GM12878 (cell line): ENCODE measurements around the gene SLC17A6. TPM values are rescaled to one million over a fixed set of nuclear protein-coding genes. Genes with fewer than 3 reads are reported as not detected.

Source experiments
- ATAC-seq: fragments of 200-7000 bp; cut with Tn5 transposase; 3 replicates; pipeline ENCODE4 v1.9.1; 2020; ENCODE audit warnings: mild to moderate bottlenecking, moderate library complexity
- BruUV-seq: library from RNA; stranded (reverse); fragments of 400-500 nt; replicated peaks from 2 replicates; lab custom pipeline; 2021; lab: Mats Ljungman, UMichigan
- CTCF ChIA-PET: fragments of 300-600 bp; sonication (Branson Sonifier 250); formaldehyde crosslinking; extraction: SDS; loops from one replicate; lab custom pipeline; 2021; ENCODE audit warnings: inconsistent platforms; lab: Yijun Ruan, JAX
- POLR2A ChIA-PET: fragments of 350-600 bp; formaldehyde crosslinking; extraction: SDS; loops from one replicate; lab custom pipeline; 2021; ENCODE audit warnings: inconsistent platforms; lab: Charles Lee
- RAD21 ChIA-PET: fragments of 300-600 bp; sonication (Branson Sonifier 250); formaldehyde crosslinking; loops from one replicate; lab custom pipeline; 2023; ENCODE audit warnings: antibody characterized with exemption; ENCODE audit not compliant: unreplicated experiment; lab: Charles Lee
- SMC1A ChIA-PET: fragments of 300-600 bp; sonication (Branson Sonifier 250); formaldehyde crosslinking; loops from one replicate; lab custom pipeline; 2023; ENCODE audit not compliant: unreplicated experiment, uncharacterized antibody; lab: Charles Lee
- DNase-seq: peaks from one replicate; pipeline ENCODE4 v3.0.0-alpha.2; 2011; ENCODE audit warnings: low read depth, low spot score
- FAIRE-seq: peaks from 3 replicates; lab custom pipeline; 2011; peaks lifted over from hg19 to GRCh38; lab: Jason Lieb, UNC
- H2AFZ ChIP-seq: 2 replicates; pipeline ENCODE4 v1.6.0; 2011; ENCODE audit warnings: low read depth, low read length, control low read depth; ENCODE audit not compliant: control insufficient read depth
- H3K27ac ChIP-seq: 2 replicates; pipeline ENCODE4 v1.5.1; 2011; ENCODE audit warnings: control low read depth; ENCODE audit not compliant: control insufficient read depth, insufficient read depth
- H3K27me3 ChIP-seq, 2 experiments: replicated peaks in 1 of 2; 2 replicates each; pipeline versions ENCODE4 v1.6.0 to v1.6.1; 2011; ENCODE audit warnings: low read length in 1 of 2; ENCODE audit not compliant: control insufficient read depth in 2 of 2, insufficient read depth in 2 of 2
- H3K36me3 ChIP-seq, 2 experiments: 2 replicates each; pipeline ENCODE4 v1.5.1; 2011; ENCODE audit warnings: low read length in 1 of 2; ENCODE audit not compliant: control insufficient read depth in 2 of 2, insufficient read depth in 2 of 2
- H3K4me1 ChIP-seq: 2 replicates; pipeline ENCODE4 v1.6.1; 2011; ENCODE audit warnings: mild to moderate bottlenecking, low read length, moderate library complexity, mixed read lengths; ENCODE audit not compliant: control insufficient read depth, insufficient read depth
- H3K4me2 ChIP-seq: 2 replicates; pipeline ENCODE4 v1.6.0; 2011; ENCODE audit warnings: control low read depth; ENCODE audit not compliant: control insufficient read depth, insufficient read depth
- H3K4me3 ChIP-seq: fragments of 200-600 bp; sonication (generic); 2 replicates; pipeline ENCODE4 v1.5.1; 2016
- H3K79me2 ChIP-seq: 2 replicates; pipeline ENCODE4 v1.6.0; 2011; ENCODE audit warnings: low read length; ENCODE audit not compliant: control insufficient read depth, insufficient read depth
- H3K9ac ChIP-seq: 2 replicates; pipeline ENCODE4 v1.8.0; 2011; ENCODE audit warnings: low read length, control low read depth, mixed read lengths; ENCODE audit not compliant: control insufficient read depth, insufficient read depth
- H3K9me3 ChIP-seq: replicated peaks from 3 replicates; pipeline ENCODE4 v1.5.1; 2011; ENCODE audit warnings: mild to moderate bottlenecking, low read length; ENCODE audit not compliant: control insufficient read depth, insufficient read depth
- H4K20me1 ChIP-seq: 2 replicates; pipeline ENCODE4 v1.6.0; 2011; ENCODE audit not compliant: control insufficient read depth, insufficient read depth
- ATF3 ChIP-seq: IDR thresholded peaks from 2 replicates; pipeline ENCODE4 v1.6.1; 2011; ENCODE audit warnings: low read depth, mild to moderate bottlenecking, low read length, moderate library complexity, borderline replicate concordance; ENCODE audit errors: extremely low read depth
- BCL3 ChIP-seq: IDR thresholded peaks from 2 replicates; pipeline ENCODE4 v1.6.1; 2011; ENCODE audit warnings: borderline replicate concordance, low read depth, mild to moderate bottlenecking, moderate library complexity, low read length; ENCODE audit not compliant: insufficient read depth, poor library complexity, severe bottlenecking
- EGR1 ChIP-seq, 2 experiments: IDR thresholded peaks; 1 replicate in 1 of 2; 2 replicates in 1 of 2; pipeline ENCODE4 v1.6.1; 2011 to 2012; ENCODE audit warnings: low read depth in 2 of 2, low read length in 2 of 2, borderline replicate concordance in 1 of 2, mild to moderate bottlenecking in 1 of 2, moderate library complexity in 1 of 2
- MXI1 ChIP-seq: fragments of 150-350 bp; IDR thresholded peaks from 2 replicates; pipeline ENCODE4 v1.6.1; 2011; ENCODE audit warnings: low read depth, mild to moderate bottlenecking, inconsistent platforms, low read length, improper control_type of control experiment
- REST ChIP-seq: IDR thresholded peaks from 2 replicates; pipeline ENCODE4 v1.6.1; 2012; ENCODE audit warnings: mild to moderate bottlenecking, low read depth, low read length
- SMARCA5 ChIP-seq: fragments of 450-650 bp; IDR thresholded peaks from 2 replicates; pipeline ENCODE4 v1.6.1; 2017; ENCODE audit warnings: mild to moderate bottlenecking
- SPI1 ChIP-seq: IDR thresholded peaks from 2 replicates; pipeline ENCODE4 v1.6.1; 2011; ENCODE audit warnings: low read depth, mild to moderate bottlenecking, low read length, moderate library complexity, borderline replicate concordance; ENCODE audit not compliant: insufficient read depth
- SREBF1 ChIP-seq: IDR thresholded peaks from 2 replicates; pipeline ENCODE4 v1.6.1; 2012; ENCODE audit warnings: mild to moderate bottlenecking, low read length
- TBL1XR1 ChIP-seq: IDR thresholded peaks from 2 replicates; pipeline ENCODE4 v1.6.1; 2012; ENCODE audit warnings: low read depth, low read length, improper control_type of control experiment
- TCF7 ChIP-seq: IDR thresholded peaks from 2 replicates; pipeline ENCODE4 v1.6.1; 2014; ENCODE audit warnings: antibody characterized with exemption, borderline replicate concordance
- ZNF217 ChIP-seq: fragments of 450-650 bp; IDR thresholded peaks from 2 replicates; pipeline ENCODE4 v1.6.1; 2017; ENCODE audit warnings: antibody characterized with exemption, mild to moderate bottlenecking
- WGBS: methylation state at CpG from one replicate; pipeline ENCODE4 v1.1.6; 2016; ENCODE audit warnings: low lambda C conversion rate; ENCODE audit not compliant: insufficient replicate concordance, insufficient coverage; ENCODE audit errors: missing lambda C conversion rate; 5-methylcytosine and 5-hydroxymethylcytosine counted together
- in situ Hi-C: fragments of 300-500 bp; cut with MboI; formaldehyde crosslinking; loops from 9 replicates; pipeline ENCODE4 v1.14.3; 2018; ENCODE audit warnings: mixed read lengths
- intact Hi-C: fragments of 100-400 bp; cut with micrococcal nuclease; formaldehyde crosslinking; loops from one replicate; pipeline ENCODE4 v1.14.2; 2022; ENCODE audit not compliant: unreplicated experiment
- polyA plus RNA-seq, 11 experiments: library from polyadenylated mRNA; depleted of rRNA in 4 of 11; unstranded in 6 of 11; stranded (reverse) in 5 of 11; fragments of >200 nt; fragmentation: Nextera tagmentation in 4 of 11; fragmentation: Illumina TruSeq in 1 of 11; extraction: Ambion mirVana in 4 of 11; extraction: Trizol in 1 of 11; gene quantifications; 1 replicate in 1 of 11; 2 replicates in 10 of 11; pipeline versions ENCODE4 v1.2.1 to v1.2.3, GENCODE V29; 2011 to 2016; ENCODE audit warnings: inconsistent platforms in 2 of 11, missing spikeins in 2 of 11, low read depth in 1 of 11
- total RNA-seq, 4 experiments: library from RNA; depleted of rRNA in 3 of 4; stranded (reverse); fragments of >200 nt in 3 of 4; fragmentation: Illumina TruSeq in 1 of 4; extraction: Trizol in 1 of 4; gene quantifications; 2 replicates each; pipeline versions ENCODE4 v1.2.1 to v1.2.3, GENCODE V29; 2013 to 2021

SLC17A6 gene
- total and polyA plus RNA-seq, 10 of the 15 experiments (the other 5 are each of a cell fraction or from before 2014, with no cell fraction given), result not detected

- in situ Hi-C loops, result no loop called here
- Histone ChIP-seq H3K4me2 (no peak overlapping the region), H3K79me2 (no peaks in the 10 kb centered on the region), H3K9me3 (no peaks in the 10 kb centered on the region), H2AFZ (no peak overlapping the region), H3K4me3 (no peak overlapping the region), H3K9ac (no peak overlapping the region), H3K27ac (no peak overlapping the region), H3K4me1 (no peaks in the 10 kb centered on the region), H4K20me1 (no peaks in the 10 kb centered on the region), H3K36me3 (no peaks in the 10 kb centered on the region), H3K27me3 (no peaks in the 10 kb centered on the region; a peak in 1 of 4 replicates)
- TF ChIP-seq TCF7 (no peak), SREBF1 (no peak), TBL1XR1 (no peak), SMARCA5 (no peak), ZNF217 (no peak), EGR1 (IDR thresholded peaks at IDR 0.05; ENCODE audit: borderline replicate concordance in 1 of 2, low read depth in 2 of 2, low read length in 2 of 2) (no peak), ATF3 (no peak)
- ATAC-seq (no peak), DNase-seq (no peak), FAIRE-seq (no peak)
- POLR2A ChIA-PET, result no interaction called here
- SMC1A ChIA-PET, result interaction anchor here (1.0 kb wide), 1 partner anchor 456 kb away, joined by 4 read pairs; no protein-coding TSS in a partner anchor
- intact Hi-C loops, result loop anchor here (5.0 kb wide), 1 partner anchor 336 kb away; the partner anchor contains the start of gene GAS2
- no TSS peak for BruUV-seq
- 0% methylated on average over 4 of the region's 4 CpGs for WGBS
- RAD21 ChIA-PET, result no interaction called here
- CTCF ChIA-PET, result interaction anchor here (2.2 kb wide), 1 partner anchor 399 kb away, joined by 6 read pairs; no protein-coding TSS in a partner anchor
These were observed 6.4 kb upstream of the SLC17A6 start for GRCh38 chr11:22331771-22332170.

GRCh38 chr11:22336587-22336986, 1.6 kb upstream of the SLC17A6 start:
- ATAC-seq (no peak), FAIRE-seq (peak; percentile 65), DNase-seq (no peak)
- Histone ChIP-seq H3K36me3 (no peaks in the 10 kb centered on the region), H4K20me1 (no peaks in the 10 kb centered on the region), H3K4me2 (no peak overlapping the region), H3K4me3 (no peak overlapping the region), H3K9ac (no peak overlapping the region), H2AFZ (no peak overlapping the region), H3K79me2 (no peaks in the 10 kb centered on the region), H3K27me3 (peaks cover 9 to 15% of the 10 kb centered on the region in 2 experiments), H3K9me3 (no peaks in the 10 kb centered on the region), H3K4me1 (no peaks in the 10 kb centered on the region), H3K27ac (no peak overlapping the region)
- ChIA-PET CTCF (interaction anchor here (1.0 to 4.7 kb wide), 10 partner anchors 9 to 539 kb away, joined by 3 to 44 read pairs (median 8); partner anchors contain the start of gene SVIP), POLR2A (no interaction called here), SMC1A (interaction anchor here (1.0 to 3.6 kb wide), 8 partner anchors 15 to 539 kb away, joined by 3 to 18 read pairs (median 4); partner anchors contain the start of gene SVIP), RAD21 (interaction anchor here (0.9 to 2.2 kb wide), 4 partner anchors 201 to 451 kb away, joined by 3 to 15 read pairs (median 3); no protein-coding TSS in a partner anchor)
- BruUV-seq, result no TSS peak
- in situ Hi-C loops (loop anchor here (5.0 kb wide), 1 partner anchor 446 kb away; no protein-coding TSS in a partner anchor), intact Hi-C loops (no loop called here)
- TF ChIP-seq SPI1 (no peak), BCL3 (no peak), MXI1 (no peak), REST (no peak)
